VCaP (cell line): ENCODE measurements around the gene TEDC2.

ENCODE experiments used
- H3K27ac ChIP-seq: fragments of 450-650 bp; 2 replicates; pipeline ENCODE4 v1.5.1; 2017
- TF ChIP-seq, protein P1 (sequence below): fragments of 450-650 bp; conservative IDR thresholded peaks from 2 replicates; pipeline ENCODE4 v1.5.1; 2017; ENCODE audit warnings: mild to moderate bottlenecking, moderate library complexity

TEDC2 gene

GRCh38 chr16:2496223-2497115 is 36.6 kb downstream of the TEDC2 start:
- H3K27ac ChIP-seq, result no peak overlapping the region
- TF ChIP-seq, protein P1, sequence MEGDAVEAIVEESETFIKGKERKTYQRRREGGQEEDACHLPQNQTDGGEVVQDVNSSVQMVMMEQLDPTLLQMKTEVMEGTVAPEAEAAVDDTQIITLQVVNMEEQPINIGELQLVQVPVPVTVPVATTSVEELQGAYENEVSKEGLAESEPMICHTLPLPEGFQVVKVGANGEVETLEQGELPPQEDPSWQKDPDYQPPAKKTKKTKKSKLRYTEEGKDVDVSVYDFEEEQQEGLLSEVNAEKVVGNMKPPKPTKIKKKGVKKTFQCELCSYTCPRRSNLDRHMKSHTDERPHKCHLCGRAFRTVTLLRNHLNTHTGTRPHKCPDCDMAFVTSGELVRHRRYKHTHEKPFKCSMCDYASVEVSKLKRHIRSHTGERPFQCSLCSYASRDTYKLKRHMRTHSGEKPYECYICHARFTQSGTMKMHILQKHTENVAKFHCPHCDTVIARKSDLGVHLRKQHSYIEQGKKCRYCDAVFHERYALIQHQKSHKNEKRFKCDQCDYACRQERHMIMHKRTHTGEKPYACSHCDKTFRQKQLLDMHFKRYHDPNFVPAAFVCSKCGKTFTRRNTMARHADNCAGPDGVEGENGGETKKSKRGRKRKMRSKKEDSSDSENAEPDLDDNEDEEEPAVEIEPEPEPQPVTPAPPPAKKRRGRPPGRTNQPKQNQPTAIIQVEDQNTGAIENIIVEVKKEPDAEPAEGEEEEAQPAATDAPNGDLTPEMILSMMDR, result no peak

- H3K27ac ChIP-seq, result no peak overlapping the region
- TF ChIP-seq, protein P1, result no peak
Observed at GRCh38 chr16:2497116-2497630, 37.3 kb downstream of the TEDC2 start.

DNA sequence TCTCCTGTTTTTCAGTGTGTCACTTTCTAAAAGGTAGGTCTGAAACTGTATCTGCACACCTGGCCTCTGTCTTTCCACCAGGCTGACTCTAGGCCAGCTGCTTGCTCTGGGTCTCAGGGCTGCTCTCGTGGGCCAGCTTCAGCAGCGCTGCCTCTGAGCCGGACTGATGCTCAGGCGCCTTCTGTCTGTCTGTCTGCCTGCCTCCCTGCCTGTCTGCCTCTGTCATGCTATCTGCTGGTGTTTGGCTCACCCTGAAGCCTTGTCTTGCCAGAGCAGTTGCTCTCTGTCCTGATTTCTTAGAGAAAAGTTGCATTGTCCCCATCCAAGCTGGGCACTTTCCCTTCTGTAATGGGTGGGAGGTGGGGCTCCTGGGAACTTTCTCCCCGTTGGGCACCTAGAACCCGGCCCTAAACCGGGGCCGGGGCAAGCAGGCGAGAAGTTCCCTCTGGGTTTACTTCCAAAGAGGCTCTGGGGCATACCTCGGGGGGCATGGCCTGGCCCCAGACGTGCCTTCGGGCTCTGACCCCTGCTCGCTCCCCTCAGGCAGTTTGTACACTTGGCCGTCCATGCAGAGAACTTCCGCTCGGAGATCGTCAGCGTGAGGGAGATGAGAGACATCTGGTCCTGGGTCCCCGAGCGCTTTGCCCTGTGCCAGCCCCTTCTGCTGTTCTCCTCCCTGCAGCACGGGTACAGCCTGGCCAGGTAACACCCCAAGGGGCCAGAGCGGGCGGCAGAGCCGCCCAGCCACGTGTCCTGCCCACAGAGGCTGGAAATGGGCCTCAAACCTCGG is 38.0 kb downstream of the TEDC2 start:
- TF ChIP-seq, protein P1, result no peak
- H3K27ac ChIP-seq, result no peak overlapping the region

GRCh38 chr16:2498531-2499253 is 38.8 kb downstream of the TEDC2 start:
- TF ChIP-seq, protein P1, result no peak
- H3K27ac ChIP-seq, result no peak overlapping the region

GRCh38 chr16:2499454-2499853 is 39.5 kb downstream of the TEDC2 start:
- TF ChIP-seq, protein P1, result no peak
- no peak overlapping the region for H3K27ac ChIP-seq

- H3K27ac ChIP-seq, result no peak overlapping the region
- TF ChIP-seq, protein P1, result no peak
Observed at GRCh38 chr16:2499890-2500429, 40.1 kb downstream of the TEDC2 start.
